NOMO-1 treated with dmso at 0.1 percent for 144 hours (cell line): Measurements from ENCODE around the gene PRIMA1.

Source experiments
- DNase-seq: peaks from one replicate; lab custom pipeline; 2025; ENCODE audit not compliant: unreplicated experiment; lab: John Stamatoyannopoulos, UW

PRIMA1 gene

DNA sequence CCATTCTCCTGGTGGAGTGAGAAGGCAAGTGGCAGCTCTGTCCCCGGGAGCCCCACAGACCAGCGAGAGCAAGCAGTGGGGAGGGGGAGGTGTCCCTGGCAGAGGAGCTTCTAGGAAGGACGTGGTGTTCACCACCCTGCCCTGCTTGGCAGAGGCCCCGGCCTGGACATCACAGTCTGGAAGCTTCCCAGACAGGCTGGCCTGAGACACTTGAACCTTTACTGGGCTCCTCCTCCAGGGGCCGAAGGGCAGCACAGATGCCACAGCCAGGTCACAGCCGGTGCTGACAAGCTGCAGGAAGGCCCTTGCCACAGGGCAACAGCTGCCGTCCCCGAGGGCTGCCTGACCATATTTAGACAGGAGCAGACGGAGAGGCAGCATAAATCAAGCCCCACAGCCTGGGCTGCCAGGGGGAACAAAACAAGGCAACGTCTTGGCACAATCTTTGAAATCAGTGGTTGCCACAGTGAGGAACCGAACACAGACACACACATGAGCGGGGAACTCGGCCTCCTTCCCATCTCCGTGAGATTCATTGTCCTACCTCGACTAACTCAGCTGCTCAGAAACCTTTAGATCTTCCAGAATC is 28.5 kb downstream of the PRIMA1 start:
- no peak for DNase-seq

DNA sequence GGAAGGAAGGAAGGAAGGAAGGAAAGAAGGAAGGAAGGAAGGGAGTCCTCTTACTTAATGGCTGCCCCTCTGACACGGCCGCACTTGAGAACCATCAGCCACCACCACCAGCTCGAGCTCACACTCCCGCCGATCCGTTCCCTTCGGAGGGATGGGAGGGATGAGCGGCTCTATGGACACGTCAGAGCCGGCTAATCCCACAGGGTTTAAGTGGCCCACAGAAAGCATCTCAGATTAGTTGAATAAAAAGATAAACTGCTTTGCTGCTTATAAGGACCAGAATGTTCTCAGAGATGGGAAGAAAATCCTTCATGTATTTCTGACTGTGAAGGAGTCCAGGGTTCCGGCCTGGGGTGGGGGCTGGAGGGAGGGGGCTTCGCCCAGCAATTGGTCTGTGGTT is 31.1 kb downstream of the PRIMA1 start:
- DNase-seq, result no peak

GRCh38 chr14:93753647-93754046 is 34.6 kb downstream of the PRIMA1 start:
- DNase-seq, result no peak

- no peak for DNase-seq
These were observed 35.2 kb downstream of the PRIMA1 start for GRCh38 chr14:93752980-93753561.

DNA sequence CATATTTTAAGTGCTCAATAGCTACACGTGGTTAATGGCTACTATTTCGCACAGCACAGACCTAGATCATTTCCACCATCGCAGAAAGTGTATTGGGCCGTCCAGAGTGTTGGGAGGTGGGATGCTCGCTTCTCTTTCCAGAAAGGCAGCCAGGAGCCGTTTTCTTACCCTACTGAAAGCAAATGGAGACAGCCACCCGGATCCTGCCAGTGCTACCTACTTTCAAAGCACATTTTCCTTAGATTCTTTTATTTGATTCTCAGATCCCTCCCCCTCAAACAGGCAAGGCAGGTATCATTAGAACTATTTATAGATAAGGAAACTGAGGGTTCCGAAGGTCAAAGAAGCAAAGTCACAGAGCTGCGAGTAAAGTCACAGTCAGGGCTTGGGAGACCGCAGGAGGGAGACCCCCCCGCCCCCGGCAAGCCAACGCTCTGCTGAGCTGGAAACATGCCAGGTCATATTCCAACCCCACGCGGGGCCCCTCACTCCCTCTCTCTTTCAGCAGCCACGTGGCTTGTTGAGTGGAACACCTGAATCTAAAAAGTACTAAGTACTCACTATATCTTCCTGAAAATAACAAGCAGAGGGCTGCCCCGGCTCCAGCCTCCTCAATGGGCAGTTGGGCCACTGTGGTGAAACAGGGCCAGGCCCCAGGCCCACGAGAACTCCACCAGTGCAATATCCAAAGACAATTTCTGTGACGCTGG is 36.2 kb downstream of the PRIMA1 start:
- no peak for DNase-seq

- no peak for DNase-seq
These were observed 39.2 kb downstream of the PRIMA1 start for GRCh38 chr14:93749076-93749420.

GRCh38 chr14:93748208-93749075 is 39.8 kb downstream of the PRIMA1 start:
- DNase-seq, result no peak

- no peak for DNase-seq
These were observed 40.7 kb downstream of the PRIMA1 start for GRCh38 chr14:93747560-93747959.

GRCh38 chr14:93747102-93747501 is 41.2 kb downstream of the PRIMA1 start:
- DNase-seq, result no peak

- no peak for DNase-seq
These were observed 42.5 kb downstream of the PRIMA1 start for GRCh38 chr14:93745603-93746273.

GRCh38 chr14:93744876-93745275 is 43.4 kb downstream of the PRIMA1 start:
- DNase-seq, result no peak

GRCh38 chr14:93744176-93744575 is 44.1 kb downstream of the PRIMA1 start:
- no peak for DNase-seq

DNA sequence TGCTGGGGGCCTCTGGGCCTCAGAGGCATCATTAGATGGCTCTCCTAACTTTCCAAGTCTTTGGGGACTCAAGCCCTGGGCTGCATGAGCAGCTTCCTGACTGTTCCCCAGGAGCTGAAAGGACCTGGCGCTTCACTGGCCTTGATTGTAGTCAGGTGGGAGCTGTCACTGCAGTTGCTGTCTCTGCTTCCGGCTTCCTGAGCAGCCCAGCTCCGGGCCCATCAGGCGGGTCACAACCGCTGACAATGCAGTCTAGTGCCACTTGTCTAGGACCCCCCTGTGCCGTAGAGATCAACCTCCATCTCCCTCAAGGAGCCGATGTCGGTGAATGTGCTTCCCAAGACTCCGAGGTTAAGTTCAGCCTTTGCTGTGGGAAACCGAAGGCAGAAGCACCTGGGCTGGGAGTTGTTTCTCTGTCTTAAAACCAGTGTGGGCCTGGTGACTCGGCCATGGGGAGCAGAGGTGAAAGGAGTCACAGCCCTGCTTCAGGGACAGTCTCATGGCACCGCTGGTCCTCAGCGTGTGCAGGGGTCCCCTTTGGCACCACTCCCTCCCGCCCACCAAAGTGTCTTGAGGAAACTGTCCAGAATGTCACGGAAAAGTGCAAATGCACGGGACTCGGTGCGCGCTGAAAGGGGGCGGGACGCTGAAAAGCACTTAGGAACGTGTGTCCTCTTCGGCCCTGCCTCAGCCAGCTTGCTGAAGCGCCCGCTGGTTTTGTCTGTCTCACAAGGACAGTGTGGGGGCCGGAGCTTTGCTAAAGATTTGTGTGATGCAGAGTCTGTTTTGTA is 44.8 kb downstream of the PRIMA1 start:
- no peak for DNase-seq

DNA sequence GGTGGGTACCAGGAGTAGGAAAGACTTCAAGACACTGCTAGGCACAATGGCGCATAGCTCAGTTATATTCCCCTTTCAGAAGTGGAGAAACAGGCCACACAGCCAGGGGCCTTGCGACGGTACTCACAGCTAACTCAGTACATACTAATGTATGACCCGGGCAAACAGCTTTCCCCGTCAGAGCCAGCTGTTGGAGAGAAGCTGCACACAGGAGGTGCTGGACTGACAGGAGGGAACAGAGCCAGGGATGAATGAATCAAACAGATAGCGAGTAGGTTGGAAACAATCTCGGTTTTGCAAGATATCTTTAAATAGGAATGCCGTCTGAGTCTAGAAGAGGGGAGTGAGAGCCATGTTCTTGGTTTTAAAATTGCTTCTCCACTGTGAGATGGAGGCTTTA is 45.5 kb downstream of the PRIMA1 start:
- DNase-seq, result no peak

- no peak for DNase-seq
These were observed 46.6 kb downstream of the PRIMA1 start for GRCh38 chr14:93741556-93742230.

DNA sequence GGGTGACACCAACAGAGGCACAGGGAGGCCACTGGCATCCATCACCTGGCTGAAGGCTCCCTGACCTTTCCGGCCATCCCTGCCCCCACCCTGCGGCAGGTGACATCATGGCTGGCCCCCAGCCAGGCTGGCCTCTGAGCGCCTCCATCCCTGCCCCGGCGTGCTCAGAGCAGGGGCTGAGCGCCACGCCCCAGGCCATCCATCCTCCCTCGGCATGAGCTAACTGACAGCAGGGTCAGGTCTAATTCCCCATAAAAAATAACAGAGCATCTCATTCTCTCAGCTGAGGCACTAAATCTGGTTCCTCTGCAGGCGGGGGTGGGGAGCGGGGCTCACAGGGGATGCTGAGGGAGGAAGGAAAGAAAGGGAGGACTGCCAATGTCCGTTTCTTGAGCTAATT is 50.7 kb downstream of the PRIMA1 start:
- no peak for DNase-seq

GRCh38 chr14:93736378-93737014 is 51.8 kb downstream of the PRIMA1 start:
- DNase-seq, result no peak

DNA sequence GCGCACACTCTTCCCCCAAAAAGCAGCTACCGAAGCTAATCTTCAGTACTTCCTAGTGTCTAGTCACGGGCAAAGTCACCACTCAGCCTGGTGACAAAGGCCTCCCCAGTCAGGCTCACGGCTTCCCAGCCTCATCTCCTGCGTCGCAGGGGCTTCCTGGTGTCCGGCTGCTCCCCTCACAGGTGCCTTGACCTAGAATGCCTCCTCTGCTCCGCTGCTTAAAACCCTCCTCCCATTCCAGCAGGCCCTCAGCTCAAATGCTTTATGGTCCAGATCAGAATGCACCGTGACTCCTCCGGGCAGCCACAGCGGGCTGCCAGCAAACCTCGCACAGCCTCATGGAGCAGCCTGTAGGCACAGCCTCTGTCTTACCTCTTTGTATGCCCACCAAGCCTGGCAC is 53.1 kb downstream of the PRIMA1 start:
- DNase-seq, result no peak

DNA sequence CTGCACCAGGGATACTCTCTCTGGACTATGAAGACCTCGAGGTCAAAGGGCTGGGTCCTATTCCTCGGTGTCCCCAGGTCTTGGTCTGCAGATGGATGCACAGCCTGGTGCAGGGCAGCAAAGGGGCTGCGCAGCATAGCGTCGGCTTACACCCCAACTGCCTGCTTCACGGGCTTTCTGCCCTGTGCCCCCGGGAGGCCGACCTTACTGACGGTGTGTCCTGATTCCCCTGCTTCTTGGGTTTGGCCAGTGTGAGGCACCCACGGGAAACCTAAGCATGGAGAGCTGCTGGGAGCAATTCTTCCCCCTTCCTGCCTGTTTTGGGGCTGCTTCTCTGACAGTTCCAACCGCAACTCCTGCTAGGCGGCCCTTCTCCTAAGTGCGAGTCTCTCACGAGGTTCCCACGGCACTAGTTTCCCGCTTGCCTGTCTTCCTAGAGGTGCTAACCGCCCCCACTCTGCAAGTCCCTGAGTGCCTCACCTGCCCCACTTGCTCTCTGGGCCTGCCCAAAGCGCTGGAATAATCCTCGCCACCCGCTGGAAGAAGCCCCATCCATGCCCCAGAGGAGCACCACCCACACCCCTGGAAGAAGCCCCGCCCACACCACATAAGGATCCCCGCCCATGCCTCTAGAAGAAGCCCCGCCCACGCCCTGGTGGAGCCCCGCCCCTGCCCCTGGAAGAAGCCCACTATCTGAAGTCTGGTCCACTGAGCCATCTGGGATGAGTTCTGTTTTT is 54.0 kb downstream of the PRIMA1 start:
- DNase-seq, result no peak
